H1 (cell line): ENCODE data around the gene CORO7. TPM values are rescaled to one million over a fixed set of nuclear protein-coding genes. Genes with fewer than 3 reads are reported as not detected.

Experiments
- CTCF ChIA-PET: fragments of 300-600 bp; sonication (Branson Sonifier 250); formaldehyde crosslinking; loops from one replicate; lab custom pipeline; 2021; ENCODE audit not compliant: partially characterized antibody; lab: Charles Lee
- POLR2A ChIA-PET: fragments of 300-600 bp; sonication (Branson Sonifier 250); formaldehyde crosslinking; loops from one replicate; lab custom pipeline; 2021; ENCODE audit warnings: inconsistent platforms; ENCODE audit not compliant: partially characterized antibody; lab: Charles Lee
- DNase-seq, 2 experiments: peaks; one replicate each; pipeline versions ENCODE4 v3.0.0 to v3.0.0-alpha.2; 2010 to 2022; ENCODE audit warnings: low spot score in 2 of 2, low read depth in 1 of 2, mixed read lengths in 1 of 2
- FAIRE-seq: peaks from 2 replicates; lab custom pipeline; 2011; peaks lifted over from hg19 to GRCh38; lab: Jason Lieb, UNC
- H2AFZ ChIP-seq: 2 replicates; pipeline ENCODE4 v1.8.1; 2012; ENCODE audit warnings: low read length, inconsistent platforms
- H2AK5ac ChIP-seq: 2 replicates; pipeline ENCODE4 v1.6.1; 2013; ENCODE audit warnings: low read depth, low read length
- H2BK120ac ChIP-seq: replicated peaks from 2 replicates; pipeline ENCODE3; 2013; ENCODE audit warnings: low read depth, low read length, inconsistent platforms
- H2BK12ac ChIP-seq: 2 replicates; pipeline ENCODE4 v1.6.1; 2013; ENCODE audit warnings: low read depth, low read length
- H2BK15ac ChIP-seq: 2 replicates; pipeline ENCODE4 v1.6.1; 2013; ENCODE audit warnings: low read length
- H2BK20ac ChIP-seq: 2 replicates; pipeline ENCODE4 v1.6.1; 2013; ENCODE audit warnings: low read length
- H2BK5ac ChIP-seq: 2 replicates; pipeline ENCODE4 v1.6.1; 2013; ENCODE audit warnings: low read depth, low read length
- H3K14ac ChIP-seq: 2 replicates; pipeline ENCODE4 v1.6.1; 2013; ENCODE audit warnings: inconsistent platforms; ENCODE audit not compliant: insufficient read length
- H3K18ac ChIP-seq: 2 replicates; pipeline ENCODE4 v1.6.1; 2013; ENCODE audit warnings: low read length; ENCODE audit errors: extremely low read depth
- H3K23ac ChIP-seq: 2 replicates; pipeline ENCODE4 v1.6.1; 2013; ENCODE audit warnings: inconsistent platforms; ENCODE audit not compliant: insufficient read length
- H3K23me2 ChIP-seq: 2 replicates; pipeline ENCODE4 v1.6.1; 2013; ENCODE audit warnings: low read depth, low read length
- H3K27ac ChIP-seq: 2 replicates; pipeline ENCODE4 v1.6.1; 2011; ENCODE audit warnings: low read depth, low read length, inconsistent platforms
- H3K27me3 ChIP-seq, 4 experiments: replicated peaks in 1 of 4; 1 replicate in 1 of 4; 2 replicates in 3 of 4; pipeline versions ENCODE4 v1.6.1 to v1.8.1; 2011 to 2013; ENCODE audit warnings: low read length in 3 of 4, mild to moderate bottlenecking in 3 of 4, inconsistent platforms in 2 of 4, mixed read lengths in 2 of 4, moderate library complexity in 1 of 4; ENCODE audit not compliant: control insufficient read depth in 3 of 4, insufficient read depth in 3 of 4; ENCODE audit errors: extremely low read depth in 1 of 4
- H3K36me3 ChIP-seq, 4 experiments: 2 replicates each; pipeline versions ENCODE4 v1.6.1 to v1.8.1; 2011 to 2013; ENCODE audit warnings: mild to moderate bottlenecking in 4 of 4, low read length in 3 of 4, moderate library complexity in 2 of 4, control low read depth in 1 of 4, inconsistent platforms in 1 of 4; ENCODE audit not compliant: insufficient read depth in 4 of 4, control insufficient read depth in 2 of 4
- H3K4ac ChIP-seq: replicated peaks from 2 replicates; pipeline ENCODE3; 2013; ENCODE audit warnings: low read length, low read depth, mixed read lengths, inconsistent platforms; ENCODE audit not compliant: insufficient read length
- H3K4me1 ChIP-seq, 4 experiments: replicated peaks in 1 of 4; 1 replicate in 1 of 4; 2 replicates in 3 of 4; pipeline versions ENCODE4 v1.6.1 to v1.8.1; 2011 to 2013; ENCODE audit warnings: low read length in 3 of 4, inconsistent platforms in 2 of 4, mixed read lengths in 1 of 4; ENCODE audit not compliant: insufficient read depth in 4 of 4, control insufficient read depth in 3 of 4
- H3K4me2 ChIP-seq, 2 experiments: 2 replicates each; pipeline versions ENCODE4 v1.6.1 to v1.8.1; 2011 to 2013; ENCODE audit warnings: low read depth in 2 of 2, low read length in 2 of 2, control low read depth in 1 of 2, inconsistent platforms in 1 of 2, mild to moderate bottlenecking in 1 of 2; ENCODE audit not compliant: insufficient read depth in 1 of 2
- H3K4me3 ChIP-seq, 4 experiments: fragments of 200-600, 300-600 bp in 1 of 4; sonication (generic), shearing (Covaris generic), sonication (Bioruptor Twin) in 1 of 4; 2 replicates each; pipeline versions ENCODE4 v1.5.1 to v1.8.1; 2011 to 2016; ENCODE audit warnings: low read length in 4 of 4, low read depth in 3 of 4, control low read depth in 2 of 4, inconsistent platforms in 2 of 4, mild to moderate bottlenecking in 2 of 4, mixed read lengths in 1 of 4, moderate library complexity in 1 of 4; ENCODE audit not compliant: insufficient read depth in 2 of 4; ENCODE audit errors: extremely low read depth in 1 of 4
- H3K56ac ChIP-seq: replicated peaks from 2 replicates; pipeline ENCODE3; 2013; ENCODE audit warnings: low read depth, mild to moderate bottlenecking, mixed read lengths, low read length, inconsistent platforms; ENCODE audit not compliant: insufficient read length
- H3K79me1 ChIP-seq: 2 replicates; pipeline ENCODE4 v1.6.1; 2013; ENCODE audit warnings: low read depth, low read length, control low read depth
- H3K79me2 ChIP-seq, 2 experiments: 2 replicates each; pipeline versions ENCODE4 v1.6.1 to v1.8.1; 2012 to 2013; ENCODE audit warnings: low read length in 2 of 2, mild to moderate bottlenecking in 2 of 2, inconsistent platforms in 1 of 2; ENCODE audit not compliant: insufficient read depth in 2 of 2, control insufficient read depth in 1 of 2
- H3K9ac ChIP-seq, 4 experiments: replicated peaks in 1 of 4; 1 replicate in 1 of 4; 2 replicates in 3 of 4; pipeline versions ENCODE4 v1.6.1 to v1.8.1; 2011 to 2013; ENCODE audit warnings: low read depth in 3 of 4, low read length in 3 of 4, control low read depth in 2 of 4, mild to moderate bottlenecking in 2 of 4, moderate library complexity in 2 of 4, inconsistent platforms in 1 of 4; ENCODE audit errors: extremely low read depth in 1 of 4
- H3K9me3 ChIP-seq, 2 experiments: 2 replicates each; pipeline versions ENCODE4 v1.6.1 to v1.8.1; 2012 to 2013; ENCODE audit warnings: mild to moderate bottlenecking in 2 of 2, moderate library complexity in 2 of 2, control low read depth in 1 of 2, inconsistent platforms in 1 of 2, low read depth in 1 of 2, low read length in 1 of 2, mixed read lengths in 1 of 2; ENCODE audit not compliant: insufficient read depth in 2 of 2
- H4K20me1 ChIP-seq, 2 experiments: replicated peaks in 1 of 2; 2 replicates each; pipeline versions ENCODE3 to v1.8.1; 2011 to 2013; ENCODE audit warnings: inconsistent platforms in 2 of 2, low read length in 2 of 2, mild to moderate bottlenecking in 1 of 2; ENCODE audit not compliant: insufficient read depth in 2 of 2, control insufficient read depth in 1 of 2
- H4K5ac ChIP-seq: 2 replicates; pipeline ENCODE4 v1.6.1; 2013; ENCODE audit warnings: low read length, low read depth, mixed read lengths, inconsistent platforms; ENCODE audit not compliant: insufficient read length
- H4K8ac ChIP-seq: 2 replicates; pipeline ENCODE4 v1.8.0; 2013; ENCODE audit warnings: mild to moderate bottlenecking, moderate library complexity, low read length, inconsistent platforms; ENCODE audit not compliant: insufficient read depth; ENCODE audit errors: extremely low read depth
- H4K91ac ChIP-seq: replicated peaks from 2 replicates; pipeline ENCODE3; 2013; ENCODE audit warnings: low read length, mixed read lengths, inconsistent platforms; ENCODE audit not compliant: insufficient read length
- CEBPB ChIP-seq: IDR thresholded peaks from 2 replicates; pipeline ENCODE4 v1.6.1; 2012; ENCODE audit warnings: low read depth, low read length
- YY1 ChIP-seq: IDR thresholded peaks from 2 replicates; pipeline ENCODE4 v1.6.1; 2011; ENCODE audit warnings: low read depth, mild to moderate bottlenecking, low read length
- WGBS, 2 experiments: shearing (Covaris generic) in 1 of 2; methylation state at CpG; one replicate each; pipeline versions ENCODE4 v1.1.6 to v1.1.7; 2013 to 2015; ENCODE audit warnings: low lambda C conversion rate in 2 of 2, mixed read lengths in 2 of 2, inconsistent platforms in 1 of 2, low coverage in 1 of 2, missing lambda C conversion rate in 1 of 2; ENCODE audit not compliant: insufficient replicate concordance in 2 of 2, insufficient coverage in 1 of 2, insufficient read length in 1 of 2; ENCODE audit errors: extremely low coverage in 1 of 2, missing lambda C conversion rate in 1 of 2; 5-methylcytosine and 5-hydroxymethylcytosine counted together
- polyA plus RNA-seq, 7 experiments: library from polyadenylated mRNA; depleted of rRNA in 3 of 7; stranded (reverse) in 5 of 7; unstranded in 2 of 7; fragments of >200 nt in 5 of 7; fragments of 200-250 nt in 2 of 7; gene quantifications; 1 replicate in 5 of 7; 2 replicates in 1 of 7; 4 replicates in 1 of 7; pipeline versions ENCODE4 v1.2.1 to v1.2.3, GENCODE V29; 2011 to 2013; ENCODE audit warnings: missing spikeins in 2 of 7, mixed read lengths in 2 of 7
- total RNA-seq: library from RNA; stranded (reverse); fragmentation: NEBNext Ultra II Directional; extraction: Animal tissue kit (Norgen Biotek cat#: 25700); gene quantifications from 2 replicates; pipeline ENCODE4 v1.2.1, GENCODE V29; 2021

Gene CORO7
- total and polyA plus RNA-seq, 2 of the 8 experiments (the other 6 are each of a cell fraction or from before 2014, with no cell fraction given): 25.2 to 29.8 TPM

GRCh38 chr16:4387781-4388180 is 28.6 kb downstream of the CORO7 start:
- peaks cover 3 to 4% of the 10 kb centered on the region in 2 experiments for H4K20me1 ChIP-seq
- no peaks in the 10 kb centered on the region for H3K23me2 ChIP-seq
- no peak overlapping the region for H4K5ac ChIP-seq
- no peak overlapping the region for H3K4me3 ChIP-seq
- DNase-seq (peak in 1 of 2 experiments; percentile 47), FAIRE-seq (no peak)
- no peak overlapping the region for H2BK20ac ChIP-seq
- H2BK5ac ChIP-seq: no peak overlapping the region; the same call in 1 of the 2 replicates
- peak overlapping the region; percentile 88 for H3K4ac ChIP-seq
- H3K9me3 ChIP-seq: no peaks in the 10 kb centered on the region
- peaks cover 5 to 42% (median 36%) of the 10 kb centered on the region in 4 experiments for H3K4me1 ChIP-seq
- no peak overlapping the region for H2BK15ac ChIP-seq
- H2AFZ ChIP-seq: no peak overlapping the region
- peak overlapping the region; percentile 19 for H2BK120ac ChIP-seq
- no peak overlapping the region for H3K4me2 ChIP-seq
- no peak overlapping the region for H3K23ac ChIP-seq
- no peak overlapping the region for H3K9ac ChIP-seq
- H3K27ac ChIP-seq: no peak overlapping the region
- WGBS, 2 experiments: 85% methylated on average over 20 of the region's 20 CpGs; no CpG with 5 or more reads in 1 of the 2 experiments
- H3K14ac ChIP-seq: no peak overlapping the region
- no peak overlapping the region for H4K8ac ChIP-seq
- POLR2A ChIA-PET: interaction anchor here (0.9 to 11.9 kb wide), 4 partner anchors 10 to 28 kb away, joined by 3 to 223 read pairs (median 4); no protein-coding TSS in a partner anchor
- no peak overlapping the region for H2AK5ac ChIP-seq
- H4K91ac ChIP-seq: no peak overlapping the region
- no peak overlapping the region for H3K56ac ChIP-seq
- H3K79me1 ChIP-seq: no peaks in the 10 kb centered on the region
- H3K36me3 ChIP-seq: peaks cover 0 to 1% (median 0%) of the 10 kb centered on the region in 4 experiments; a peak in 1 of 8 replicates
- H3K27me3 ChIP-seq: no peaks in the 10 kb centered on the region
- H3K18ac ChIP-seq: no peak overlapping the region
- no peaks in the 10 kb centered on the region for H3K79me2 ChIP-seq
- H2BK12ac ChIP-seq: peak overlapping the region; percentile 87; the same call in 1 of the 2 replicates
- CTCF ChIA-PET: interaction anchor here (0.7 to 24.8 kb wide), 5 partner anchors 12 to 113 kb away, joined by 3 to 659 read pairs (median 123); no protein-coding TSS in a partner anchor
- TF ChIP-seq CEBPB: no peak
- no peak for TF ChIP-seq YY1
